Kidney epithelial cell (primary cell): ENCODE measurements around the gene SOX2. TPM values are rescaled to one million over a fixed set of nuclear protein-coding genes. Genes with fewer than 3 reads are reported as not detected.

Experiments used
- DNase-seq: peaks from one replicate; pipeline ENCODE4 v3.0.0-alpha.2; 2010; ENCODE audit warnings: low read depth
- H3K27me3 ChIP-seq: 2 replicates; pipeline ENCODE4 v1.6.0; 2011; ENCODE audit warnings: low read length; ENCODE audit not compliant: control insufficient read depth, insufficient read depth
- H3K36me3 ChIP-seq: 2 replicates; pipeline ENCODE4 v1.5.1; 2011; ENCODE audit warnings: low read length; ENCODE audit not compliant: control insufficient read depth, insufficient read depth
- H3K4me3 ChIP-seq: 2 replicates; pipeline ENCODE4 v1.5.1; 2011; ENCODE audit warnings: low read depth, mild to moderate bottlenecking, control low read depth, low read length
- total RNA-seq: library from RNA; depleted of rRNA; stranded (reverse); fragments of >200 nt; gene quantifications from 2 replicates; pipeline ENCODE4 v1.2.3, GENCODE V29; 2015
- TF ChIP-seq, protein P1 (sequence below): IDR thresholded peaks from 2 replicates; pipeline ENCODE4 v1.5.1; 2011; ENCODE audit warnings: mild to moderate bottlenecking, moderate library complexity, low read length, control low read depth, inconsistent platforms; ENCODE audit not compliant: insufficient read depth, poor library complexity, severe bottlenecking

The SOX2 gene
- total RNA-seq, 1 donor from 2014 or later, result not detected

DNA sequence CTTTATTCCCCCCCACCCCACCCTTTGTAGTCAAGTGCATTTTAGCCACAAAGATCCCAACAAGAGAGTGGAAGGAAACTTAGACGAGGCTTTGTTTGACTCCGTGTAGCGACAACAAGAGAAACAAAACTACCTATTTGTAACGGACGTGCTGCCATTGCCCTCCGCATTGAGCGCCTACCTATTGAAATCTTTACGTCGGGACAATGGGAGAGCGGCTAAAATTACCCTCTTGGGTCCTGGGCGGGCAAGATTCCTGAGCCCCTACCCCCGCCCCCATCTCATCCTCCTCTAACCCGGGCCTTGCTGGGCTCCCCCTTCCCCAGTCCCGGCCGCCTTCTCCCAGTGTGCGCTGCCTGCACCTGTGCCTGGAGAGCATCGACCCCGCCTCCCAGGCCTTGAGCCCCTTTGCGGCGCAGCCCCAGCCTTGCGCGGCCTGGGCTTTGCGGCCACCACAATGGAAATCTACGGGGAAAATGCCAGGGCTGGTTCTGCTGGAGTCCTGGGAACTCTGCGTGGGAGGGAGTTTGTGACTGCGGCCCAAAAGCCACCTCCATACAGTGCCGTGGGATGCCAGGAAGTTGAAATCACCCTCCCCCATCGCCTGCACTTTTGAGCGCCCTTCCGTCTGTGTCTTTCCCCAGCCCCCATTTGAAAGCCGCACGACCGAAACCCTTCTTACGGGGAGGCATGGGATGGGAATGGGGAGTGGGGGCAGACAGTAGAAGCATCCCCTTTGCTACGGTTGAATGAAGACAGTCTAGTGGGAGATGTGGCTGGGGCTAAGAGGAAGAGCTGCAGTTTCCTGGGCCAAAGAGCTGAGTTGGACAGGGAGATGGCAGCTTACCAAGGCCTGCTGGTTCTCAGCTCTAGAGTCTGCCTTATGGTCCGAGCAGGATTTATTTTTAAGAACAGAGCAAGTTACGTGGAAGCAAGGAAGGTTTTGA lies 1.1 kb upstream of the SOX2 start:
- H3K27me3 ChIP-seq, result peaks cover 52% of the 10 kb centered on the region
- no peak for DNase-seq
- TF ChIP-seq, protein P1, sequence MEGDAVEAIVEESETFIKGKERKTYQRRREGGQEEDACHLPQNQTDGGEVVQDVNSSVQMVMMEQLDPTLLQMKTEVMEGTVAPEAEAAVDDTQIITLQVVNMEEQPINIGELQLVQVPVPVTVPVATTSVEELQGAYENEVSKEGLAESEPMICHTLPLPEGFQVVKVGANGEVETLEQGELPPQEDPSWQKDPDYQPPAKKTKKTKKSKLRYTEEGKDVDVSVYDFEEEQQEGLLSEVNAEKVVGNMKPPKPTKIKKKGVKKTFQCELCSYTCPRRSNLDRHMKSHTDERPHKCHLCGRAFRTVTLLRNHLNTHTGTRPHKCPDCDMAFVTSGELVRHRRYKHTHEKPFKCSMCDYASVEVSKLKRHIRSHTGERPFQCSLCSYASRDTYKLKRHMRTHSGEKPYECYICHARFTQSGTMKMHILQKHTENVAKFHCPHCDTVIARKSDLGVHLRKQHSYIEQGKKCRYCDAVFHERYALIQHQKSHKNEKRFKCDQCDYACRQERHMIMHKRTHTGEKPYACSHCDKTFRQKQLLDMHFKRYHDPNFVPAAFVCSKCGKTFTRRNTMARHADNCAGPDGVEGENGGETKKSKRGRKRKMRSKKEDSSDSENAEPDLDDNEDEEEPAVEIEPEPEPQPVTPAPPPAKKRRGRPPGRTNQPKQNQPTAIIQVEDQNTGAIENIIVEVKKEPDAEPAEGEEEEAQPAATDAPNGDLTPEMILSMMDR, result no peak
- no peaks in the 10 kb centered on the region for H3K36me3 ChIP-seq
- no peak overlapping the region for H3K4me3 ChIP-seq

DNA sequence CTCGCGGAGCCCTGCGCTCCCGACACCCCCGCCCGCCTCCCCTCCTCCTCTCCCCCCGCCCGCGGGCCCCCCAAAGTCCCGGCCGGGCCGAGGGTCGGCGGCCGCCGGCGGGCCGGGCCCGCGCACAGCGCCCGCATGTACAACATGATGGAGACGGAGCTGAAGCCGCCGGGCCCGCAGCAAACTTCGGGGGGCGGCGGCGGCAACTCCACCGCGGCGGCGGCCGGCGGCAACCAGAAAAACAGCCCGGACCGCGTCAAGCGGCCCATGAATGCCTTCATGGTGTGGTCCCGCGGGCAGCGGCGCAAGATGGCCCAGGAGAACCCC lies 464 bp downstream of the SOX2 start:
- no peaks in the 10 kb centered on the region for H3K36me3 ChIP-seq
- TF ChIP-seq, protein P1, result no peak
- no peak for DNase-seq
- peaks cover 57% of the 10 kb centered on the region for H3K27me3 ChIP-seq
- H3K4me3 ChIP-seq, result peak overlapping the region; percentile 13

DNA sequence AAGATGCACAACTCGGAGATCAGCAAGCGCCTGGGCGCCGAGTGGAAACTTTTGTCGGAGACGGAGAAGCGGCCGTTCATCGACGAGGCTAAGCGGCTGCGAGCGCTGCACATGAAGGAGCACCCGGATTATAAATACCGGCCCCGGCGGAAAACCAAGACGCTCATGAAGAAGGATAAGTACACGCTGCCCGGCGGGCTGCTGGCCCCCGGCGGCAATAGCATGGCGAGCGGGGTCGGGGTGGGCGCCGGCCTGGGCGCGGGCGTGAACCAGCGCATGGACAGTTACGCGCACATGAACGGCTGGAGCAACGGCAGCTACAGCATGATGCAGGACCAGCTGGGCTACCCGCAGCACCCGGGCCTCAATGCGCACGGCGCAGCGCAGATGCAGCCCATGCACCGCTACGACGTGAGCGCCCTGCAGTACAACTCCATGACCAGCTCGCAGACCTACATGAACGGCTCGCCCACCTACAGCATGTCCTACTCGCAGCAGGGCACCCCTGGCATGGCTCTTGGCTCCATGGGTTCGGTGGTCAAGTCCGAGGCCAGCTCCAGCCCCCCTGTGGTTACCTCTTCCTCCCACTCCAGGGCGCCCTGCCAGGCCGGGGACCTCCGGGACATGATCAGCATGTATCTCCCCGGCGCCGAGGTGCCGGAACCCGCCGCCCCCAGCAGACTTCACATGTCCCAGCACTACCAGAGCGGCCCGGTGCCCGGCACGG lies 991 bp downstream of the SOX2 start:
- Histone ChIP-seq H3K4me3 (peak overlapping the region; percentile 13), H3K36me3 (no peaks in the 10 kb centered on the region), H3K27me3 (peaks cover 60% of the 10 kb centered on the region)
- DNase-seq, result no peak
- TF ChIP-seq, protein P1, result no peak

DNA sequence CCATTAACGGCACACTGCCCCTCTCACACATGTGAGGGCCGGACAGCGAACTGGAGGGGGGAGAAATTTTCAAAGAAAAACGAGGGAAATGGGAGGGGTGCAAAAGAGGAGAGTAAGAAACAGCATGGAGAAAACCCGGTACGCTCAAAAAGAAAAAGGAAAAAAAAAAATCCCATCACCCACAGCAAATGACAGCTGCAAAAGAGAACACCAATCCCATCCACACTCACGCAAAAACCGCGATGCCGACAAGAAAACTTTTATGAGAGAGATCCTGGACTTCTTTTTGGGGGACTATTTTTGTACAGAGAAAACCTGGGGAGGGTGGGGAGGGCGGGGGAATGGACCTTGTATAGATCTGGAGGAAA lies 1.5 kb downstream of the SOX2 start:
- Histone ChIP-seq H3K4me3 (no peak overlapping the region), H3K27me3 (peaks cover 60% of the 10 kb centered on the region), H3K36me3 (no peaks in the 10 kb centered on the region)
- TF ChIP-seq, protein P1, result no peak
- DNase-seq, result no peak

DNA sequence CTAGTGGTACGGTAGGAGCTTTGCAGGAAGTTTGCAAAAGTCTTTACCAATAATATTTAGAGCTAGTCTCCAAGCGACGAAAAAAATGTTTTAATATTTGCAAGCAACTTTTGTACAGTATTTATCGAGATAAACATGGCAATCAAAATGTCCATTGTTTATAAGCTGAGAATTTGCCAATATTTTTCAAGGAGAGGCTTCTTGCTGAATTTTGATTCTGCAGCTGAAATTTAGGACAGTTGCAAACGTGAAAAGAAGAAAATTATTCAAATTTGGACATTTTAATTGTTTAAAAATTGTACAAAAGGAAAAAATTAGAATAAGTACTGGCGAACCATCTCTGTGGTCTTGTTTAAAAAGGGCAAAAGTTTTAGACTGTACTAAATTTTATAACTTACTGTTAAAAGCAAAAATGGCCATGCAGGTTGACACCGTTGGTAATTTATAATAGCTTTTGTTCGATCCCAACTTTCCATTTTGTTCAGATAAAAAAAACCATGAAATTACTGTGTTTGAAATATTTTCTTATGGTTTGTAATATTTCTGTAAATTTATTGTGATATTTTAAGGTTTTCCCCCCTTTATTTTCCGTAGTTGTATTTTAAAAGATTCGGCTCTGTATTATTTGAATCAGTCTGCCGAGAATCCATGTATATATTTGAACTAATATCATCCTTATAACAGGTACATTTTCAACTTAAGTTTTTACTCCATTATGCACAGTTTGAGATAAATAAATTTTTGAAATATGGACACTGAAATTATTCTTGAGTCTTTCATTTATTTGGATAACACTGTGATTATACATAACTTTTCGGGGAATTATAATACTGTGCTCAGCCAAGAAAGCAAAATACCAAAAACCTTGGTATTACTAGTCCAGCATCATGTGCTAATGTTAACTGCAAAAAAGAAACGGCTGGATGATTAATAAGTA lies 2.2 kb downstream of the SOX2 start:
- Histone ChIP-seq H3K27me3 (peaks cover 64% of the 10 kb centered on the region), H3K4me3 (no peak overlapping the region), H3K36me3 (no peaks in the 10 kb centered on the region)
- no peak for DNase-seq
- TF ChIP-seq, protein P1, result no peak
